GM12875 (cell line): ENCODE results near the gene FRAS1.

Experiments
- H3K4me3 ChIP-seq: one replicate; pipeline ENCODE4 v1.5.1; 2011; ENCODE audit warnings: low read depth, low read length, control low read depth
- TF ChIP-seq, protein P1 (sequence below): IDR thresholded peaks from 2 replicates; pipeline ENCODE4 v1.5.1; 2011; ENCODE audit warnings: low read depth, mild to moderate bottlenecking, control low read depth, inconsistent platforms, low read length, moderate library complexity, borderline replicate concordance; ENCODE audit not compliant: insufficient read depth

The FRAS1 gene

DNA sequence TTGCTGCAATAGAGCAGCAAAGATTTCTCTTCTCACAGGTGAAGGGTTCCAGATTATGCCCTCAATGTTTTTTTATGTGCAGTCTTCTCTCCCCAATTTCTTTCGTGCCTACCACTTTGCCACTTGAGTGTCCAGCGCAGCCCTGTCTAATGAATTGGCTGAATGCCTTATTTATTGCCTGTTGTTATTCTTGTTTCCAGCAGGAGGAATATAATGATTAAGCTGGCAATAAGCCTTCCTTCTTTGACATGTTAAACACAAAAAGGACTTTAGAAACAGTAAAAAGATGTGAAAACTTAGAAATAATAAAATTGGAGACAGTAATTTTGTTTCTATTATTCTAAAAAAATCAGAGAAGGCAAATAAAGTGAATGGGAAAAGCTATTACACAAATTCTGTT is 34.6 kb upstream of the FRAS1 start:
- TF ChIP-seq, protein P1, sequence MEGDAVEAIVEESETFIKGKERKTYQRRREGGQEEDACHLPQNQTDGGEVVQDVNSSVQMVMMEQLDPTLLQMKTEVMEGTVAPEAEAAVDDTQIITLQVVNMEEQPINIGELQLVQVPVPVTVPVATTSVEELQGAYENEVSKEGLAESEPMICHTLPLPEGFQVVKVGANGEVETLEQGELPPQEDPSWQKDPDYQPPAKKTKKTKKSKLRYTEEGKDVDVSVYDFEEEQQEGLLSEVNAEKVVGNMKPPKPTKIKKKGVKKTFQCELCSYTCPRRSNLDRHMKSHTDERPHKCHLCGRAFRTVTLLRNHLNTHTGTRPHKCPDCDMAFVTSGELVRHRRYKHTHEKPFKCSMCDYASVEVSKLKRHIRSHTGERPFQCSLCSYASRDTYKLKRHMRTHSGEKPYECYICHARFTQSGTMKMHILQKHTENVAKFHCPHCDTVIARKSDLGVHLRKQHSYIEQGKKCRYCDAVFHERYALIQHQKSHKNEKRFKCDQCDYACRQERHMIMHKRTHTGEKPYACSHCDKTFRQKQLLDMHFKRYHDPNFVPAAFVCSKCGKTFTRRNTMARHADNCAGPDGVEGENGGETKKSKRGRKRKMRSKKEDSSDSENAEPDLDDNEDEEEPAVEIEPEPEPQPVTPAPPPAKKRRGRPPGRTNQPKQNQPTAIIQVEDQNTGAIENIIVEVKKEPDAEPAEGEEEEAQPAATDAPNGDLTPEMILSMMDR, result no peak
- no peak overlapping the region for H3K4me3 ChIP-seq

DNA sequence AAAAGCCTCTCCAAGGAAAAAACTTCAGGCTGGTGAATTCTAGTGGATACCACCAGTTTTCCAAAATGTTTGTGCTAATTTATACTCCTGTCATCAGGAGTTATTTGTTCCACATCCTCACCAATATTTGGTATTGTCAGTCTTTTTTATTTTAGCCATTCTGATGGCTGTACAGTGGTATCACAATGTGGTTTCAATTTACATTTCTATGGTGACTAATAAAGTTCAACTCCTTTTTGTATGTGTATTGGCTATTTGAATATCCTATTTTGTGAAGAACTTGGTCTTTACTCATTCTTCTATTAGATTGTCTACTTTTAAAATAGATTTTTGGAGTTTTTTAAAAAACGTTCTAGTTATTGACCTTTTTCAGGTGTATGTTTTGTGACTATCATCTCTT is 33.0 kb upstream of the FRAS1 start:
- TF ChIP-seq, protein P1, result no peak

DNA sequence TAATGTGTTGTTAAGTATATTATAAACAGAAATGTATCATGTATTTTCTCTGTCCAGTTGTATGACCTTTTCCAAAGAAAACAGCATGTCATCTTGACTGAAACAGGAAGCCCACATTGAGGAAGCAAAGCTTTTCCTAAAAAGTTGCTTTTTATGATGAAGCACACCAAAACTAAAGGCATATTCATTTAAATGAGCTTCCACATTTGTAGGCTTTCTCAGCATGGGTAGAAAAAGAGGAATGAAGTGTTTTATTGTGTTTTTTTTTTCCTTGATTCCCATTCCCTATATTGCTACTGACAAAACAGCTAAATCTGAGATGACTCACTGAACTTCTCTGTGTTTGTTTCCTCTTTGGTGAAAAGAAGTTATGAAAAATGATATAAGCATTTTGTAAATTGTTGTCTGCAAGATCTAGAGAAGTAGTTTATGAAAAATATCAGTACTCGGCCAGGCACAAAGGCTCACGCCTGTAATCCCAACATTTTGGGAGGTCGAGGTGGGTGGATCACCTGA is 32.5 kb upstream of the FRAS1 start:
- TF ChIP-seq, protein P1, result no peak
- H3K4me3 ChIP-seq, result no peak overlapping the region

More for the DNA sequence above, 33.0 kb upstream of the FRAS1 start:
- no peak overlapping the region for H3K4me3 ChIP-seq

DNA sequence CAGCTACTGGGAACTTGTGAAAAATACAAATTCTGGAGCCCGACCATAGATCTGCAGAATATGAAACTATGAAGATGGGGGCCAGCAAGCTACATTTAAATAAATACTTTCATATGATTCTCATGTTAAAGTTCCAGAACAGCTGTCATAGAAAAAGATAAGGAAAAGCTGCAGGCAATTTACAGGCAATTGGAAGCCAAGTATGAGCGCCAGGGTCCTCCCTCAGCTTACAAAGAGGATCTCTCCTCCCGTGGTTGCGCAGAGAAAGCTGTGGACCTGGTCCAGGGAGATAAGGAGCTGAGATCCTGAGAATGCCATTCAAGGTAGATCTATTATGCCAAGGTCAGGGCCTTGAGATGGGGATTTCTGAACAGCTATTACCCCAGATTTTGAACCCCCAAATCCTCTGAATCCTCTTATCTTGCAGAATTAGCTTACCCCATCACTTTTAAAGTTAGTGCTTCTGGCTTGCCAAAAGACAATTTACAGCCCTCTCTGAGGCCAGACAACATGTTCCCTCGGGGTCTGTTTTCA is 25.6 kb upstream of the FRAS1 start:
- TF ChIP-seq, protein P1, result no peak
- H3K4me3 ChIP-seq, result no peak overlapping the region

DNA sequence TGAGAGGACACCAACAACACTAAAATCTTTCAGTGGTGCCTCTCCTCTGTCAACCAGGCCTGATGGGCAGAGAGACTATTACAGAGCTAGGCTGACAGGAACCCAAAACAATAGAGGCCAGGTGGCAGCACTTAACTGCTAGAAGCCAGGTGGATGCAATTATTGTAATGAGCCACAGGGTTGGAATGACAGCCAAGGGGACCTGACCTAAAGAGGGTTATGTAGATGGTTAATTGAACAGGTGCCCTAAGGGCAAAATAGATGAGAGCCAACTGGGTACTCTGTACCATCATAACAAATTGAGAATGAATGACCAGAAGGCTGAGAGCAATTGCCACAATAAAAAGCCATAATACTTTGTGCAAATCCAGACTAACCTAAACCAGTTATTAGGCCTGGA is 24.7 kb upstream of the FRAS1 start:
- no peak overlapping the region for H3K4me3 ChIP-seq
- TF ChIP-seq, protein P1, result no peak

DNA sequence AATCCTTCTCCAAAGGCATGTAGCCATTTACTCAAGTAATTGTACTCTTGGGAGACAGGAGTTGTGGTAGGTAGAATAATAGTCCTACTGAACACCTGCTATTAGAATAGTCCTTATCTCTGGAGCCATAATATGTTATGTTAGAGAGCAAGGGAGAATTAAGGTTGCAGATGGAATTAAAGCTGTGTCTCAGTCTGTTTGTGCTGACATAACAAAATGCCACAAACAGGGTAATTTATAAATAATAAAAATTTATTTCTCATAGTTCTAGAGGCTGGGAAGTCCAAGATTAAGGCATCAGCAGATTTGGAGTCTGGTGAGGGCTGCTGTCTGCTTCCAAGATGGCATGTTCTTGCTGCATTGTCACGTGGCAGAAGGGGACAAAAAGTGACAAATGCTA is 24.2 kb upstream of the FRAS1 start:
- TF ChIP-seq, protein P1, result no peak
- no peak overlapping the region for H3K4me3 ChIP-seq

DNA sequence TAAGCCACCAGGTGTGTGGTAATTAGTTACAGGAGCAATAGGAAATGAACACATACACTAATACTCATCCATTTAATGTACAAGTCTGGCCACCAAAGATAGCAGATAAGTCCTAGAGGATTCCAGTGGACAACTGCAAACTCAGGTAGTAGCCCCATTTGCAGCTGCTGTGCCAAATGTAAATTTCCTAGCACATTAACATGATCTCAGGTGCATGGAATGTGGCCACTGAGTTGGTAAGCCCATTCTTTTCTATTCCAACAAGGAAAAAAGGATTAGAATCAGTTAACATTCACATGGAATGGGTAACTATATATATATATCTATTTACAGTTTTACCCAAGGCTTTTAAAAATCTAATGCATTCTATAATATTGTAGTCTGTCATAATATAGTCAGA is 23.3 kb upstream of the FRAS1 start:
- TF ChIP-seq, protein P1, result no peak

More for the DNA sequence above, 23.3 kb upstream of the FRAS1 start:
- H3K4me3 ChIP-seq, result no peak overlapping the region
